WTC11 (cell line): ENCODE results near the gene TCP1.

ENCODE experiments used
- CREB1 ChIP-seq: sonication (generic); formaldehyde crosslinking; IDR thresholded peaks from 2 replicates; pipeline ENCODE4 v1.8.0; 2023; ENCODE audit warnings: mild to moderate bottlenecking, missing genetic modification reagents
- CTCF ChIP-seq: fragments of 200-600 bp; IDR thresholded peaks from 2 replicates; pipeline ENCODE4 v1.8.0; 2022; ENCODE audit warnings: antibody characterized with exemption
- FOXK1 ChIP-seq: sonication (generic); formaldehyde crosslinking; IDR thresholded peaks from 2 replicates; pipeline ENCODE4 v1.8.0; 2022; ENCODE audit warnings: mild to moderate bottlenecking, moderate library complexity, missing genetic modification reagents
- IRF1 ChIP-seq: sonication (generic); formaldehyde crosslinking; IDR thresholded peaks from 2 replicates; pipeline ENCODE4 v1.8.0; 2023; ENCODE audit warnings: missing genetic modification reagents
- JUN ChIP-seq: sonication (generic); formaldehyde crosslinking; IDR thresholded peaks from 2 replicates; pipeline ENCODE4 v1.8.0; 2023; ENCODE audit warnings: mild to moderate bottlenecking, missing genetic modification reagents
- NFE2L1 ChIP-seq: sonication (generic); formaldehyde crosslinking; IDR thresholded peaks from 2 replicates; pipeline ENCODE4 v1.8.1; 2023; ENCODE audit warnings: missing genetic modification reagents
- TEAD1 ChIP-seq: sonication (generic); formaldehyde crosslinking; IDR thresholded peaks from 2 replicates; pipeline ENCODE4 v1.8.0; 2022; ENCODE audit warnings: mild to moderate bottlenecking, missing genetic modification reagents
- ZNF121 ChIP-seq: sonication (generic); formaldehyde crosslinking; IDR thresholded peaks from 2 replicates; pipeline ENCODE4 v1.8.0; 2023; ENCODE audit warnings: missing genetic modification reagents
- ZNF232 ChIP-seq: sonication (generic); formaldehyde crosslinking; IDR thresholded peaks from 2 replicates; pipeline ENCODE4 v1.8.0; 2022; ENCODE audit warnings: mild to moderate bottlenecking, missing genetic modification reagents
- ZNF396 ChIP-seq: fragments of 250-450 bp; sonication (Bioruptor Pico); IDR thresholded peaks from 2 replicates; pipeline ENCODE4 v1.8.0; 2021; ENCODE audit warnings: mild to moderate bottlenecking, moderate library complexity, borderline replicate concordance
- TF ChIP-seq, protein P1 (sequence below): sonication (generic); formaldehyde crosslinking; IDR thresholded peaks from 2 replicates; pipeline ENCODE4 v1.8.1; 2022; ENCODE audit warnings: low read depth, mild to moderate bottlenecking, moderate library complexity, missing genetic modification reagents, borderline replicate concordance
- TF ChIP-seq, protein P2 (sequence below): fragments of 250-450 bp; sonication (Bioruptor Pico); IDR thresholded peaks from 2 replicates; pipeline ENCODE4 v1.9.0; 2021; ENCODE audit warnings: moderate library complexity, mild to moderate bottlenecking, inconsistent platforms, borderline replicate concordance

DNA sequence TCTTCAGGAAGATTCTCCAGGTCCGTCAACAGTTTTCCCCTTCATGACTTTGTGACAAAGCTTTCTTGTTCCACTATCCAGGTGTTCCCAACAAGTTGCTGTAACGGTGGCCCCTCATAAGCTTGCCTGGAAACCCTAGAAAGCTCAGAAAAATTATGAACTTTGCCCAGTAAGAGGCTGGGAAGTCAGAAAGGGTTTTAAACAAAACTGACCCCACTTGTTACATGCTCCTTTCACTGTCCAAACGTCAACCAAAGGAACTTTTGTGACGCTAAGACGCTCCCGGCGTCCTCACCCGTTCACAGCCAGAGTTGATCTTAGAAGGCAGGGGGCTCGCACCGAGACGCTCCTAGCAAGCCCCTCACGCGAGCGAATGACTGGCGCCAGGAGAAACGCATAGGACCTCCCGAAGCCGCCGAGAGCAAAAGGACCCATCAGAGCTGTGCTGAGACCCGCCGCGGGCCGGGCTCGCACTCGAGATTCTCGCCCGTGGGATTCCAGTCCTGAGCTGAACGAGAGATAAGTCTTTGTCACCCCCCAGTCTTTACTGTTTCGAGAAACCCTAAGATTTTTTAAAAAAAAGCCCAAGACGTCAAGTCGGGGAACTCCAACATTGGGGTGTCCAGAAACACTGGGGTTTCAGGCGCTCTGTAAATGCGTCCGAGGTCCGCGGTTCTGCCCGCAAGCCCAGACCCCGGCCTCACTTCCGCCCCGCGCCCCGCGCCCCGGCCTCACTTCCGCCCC is 28.1 kb downstream of the TCP1 start:
- TF ChIP-seq CTCF, result no peak
- no peak for TF ChIP-seq ZNF121
- no peak for TF ChIP-seq TEAD1
- TF ChIP-seq ZNF396 (CRISPR knock-in tag), result no peak
- no peak for TF ChIP-seq ZNF232 (CRISPR knock-in tag)
- TF ChIP-seq JUN (CRISPR knock-in tag), result no peak
- TF ChIP-seq CREB1, result no peak
- no peak for TF ChIP-seq FOXK1 (CRISPR knock-in tag)
- no peak for TF ChIP-seq NFE2L1
- no peak for TF ChIP-seq IRF1 (CRISPR knock-in tag)
- TF ChIP-seq, protein P1, sequence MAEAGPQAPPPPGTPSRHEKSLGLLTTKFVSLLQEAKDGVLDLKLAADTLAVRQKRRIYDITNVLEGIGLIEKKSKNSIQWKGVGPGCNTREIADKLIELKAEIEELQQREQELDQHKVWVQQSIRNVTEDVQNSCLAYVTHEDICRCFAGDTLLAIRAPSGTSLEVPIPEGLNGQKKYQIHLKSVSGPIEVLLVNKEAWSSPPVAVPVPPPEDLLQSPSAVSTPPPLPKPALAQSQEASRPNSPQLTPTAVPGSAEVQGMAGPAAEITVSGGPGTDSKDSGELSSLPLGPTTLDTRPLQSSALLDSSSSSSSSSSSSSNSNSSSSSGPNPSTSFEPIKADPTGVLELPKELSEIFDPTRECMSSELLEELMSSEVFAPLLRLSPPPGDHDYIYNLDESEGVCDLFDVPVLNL, result no peak
- TF ChIP-seq, protein P2, sequence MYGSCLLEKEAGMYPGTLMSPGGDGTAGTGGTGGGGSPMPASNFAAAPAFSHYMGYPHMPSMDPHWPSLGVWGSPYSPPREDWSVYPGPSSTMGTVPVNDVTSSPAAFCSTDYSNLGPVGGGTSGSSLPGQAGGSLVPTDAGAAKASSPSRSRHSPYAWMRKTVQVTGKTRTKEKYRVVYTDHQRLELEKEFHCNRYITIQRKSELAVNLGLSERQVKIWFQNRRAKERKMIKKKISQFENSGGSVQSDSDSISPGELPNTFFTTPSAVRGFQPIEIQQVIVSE (CRISPR knock-in tag), result no peak
